ENCODE measurements around the gene TEX44.

GRCh38 chr2:231621051-231621879, 28.6 kb downstream of the TEX44 start:
- TF ChIP-seq CTCF (IDR thresholded peaks at IDR 0.05; ENCODE audit: insufficient read depth, low read length, poor library complexity, severe bottlenecking) (no peak), EZH2phosphoT487 (conservative IDR thresholded peaks at IDR 0.05; ENCODE audit: low read length) (no peak)
